GM12891 (cell line): Measurements from ENCODE around the gene PGM2.

Experiments
- POLR2A ChIP-seq: IDR thresholded peaks from 2 replicates; pipeline ENCODE4 v1.6.1; 2011; ENCODE audit warnings: low read depth, low read length, control low read depth
- POLR2AphosphoS5 ChIP-seq: IDR thresholded peaks from 2 replicates; pipeline ENCODE4 v1.6.1; 2011; ENCODE audit warnings: low read depth, low read length, control low read depth

GRCh38 chr4:37884855-37885487 lies 58.5 kb downstream of the PGM2 start:
- TF ChIP-seq POLR2A (no peak), POLR2AphosphoS5 (no peak)
